Adrenal gland (tissue), 5 donors: Measurements from ENCODE around the gene CPTP.

ENCODE experiments used
- CTCF ChIP-seq, 6 experiments: fragments of 450-650 bp in 4 of 6; fragments of 200-600 bp in 2 of 6; sonication (generic) in 1 of 6; IDR thresholded peaks; 1 replicate in 5 of 6; 2 replicates in 1 of 6; pipeline versions ENCODE4 v1.5.1 to v1.8.0; 2016 to 2021; ENCODE audit warnings: antibody characterized with exemption in 6 of 6, mild to moderate bottlenecking in 2 of 6, moderate library complexity in 1 of 6
- POLR2A ChIP-seq, 2 donors: fragments of 450-650 bp; IDR thresholded peaks; one replicate each; pipeline ENCODE4 v1.6.1; 2017; ENCODE audit warnings: antibody characterized with exemption in 2 of 2, mild to moderate bottlenecking in 2 of 2, moderate library complexity in 1 of 2
- donor health status: DM: no; HTN: no; CAD: no.

- TF ChIP-seq CTCF (IDR thresholded peaks at IDR 0.05) (no peak), POLR2A (IDR thresholded peaks at IDR 0.05) (no peak)
Measured at GRCh38 chr1:1322952-1323351, 1.6 kb upstream of the CPTP start.
